GM12801 (cell line): ENCODE measurements around the gene POLN.

Experiments
- CTCF ChIP-seq: IDR thresholded peaks from one replicate; pipeline ENCODE4 v1.5.1; 2011; ENCODE audit warnings: control low read depth; ENCODE audit not compliant: insufficient read length; ENCODE audit errors: extremely low read depth

POLN gene

GRCh38 chr4:2142630-2143427, 99.1 kb downstream of the POLN start:
- no peak for TF ChIP-seq CTCF

- TF ChIP-seq CTCF: no peak
Observed at GRCh38 chr4:2141762-2142451, 100.0 kb downstream of the POLN start.

- TF ChIP-seq CTCF: no peak
Observed at GRCh38 chr4:2141022-2141761, 100.7 kb downstream of the POLN start.

DNA sequence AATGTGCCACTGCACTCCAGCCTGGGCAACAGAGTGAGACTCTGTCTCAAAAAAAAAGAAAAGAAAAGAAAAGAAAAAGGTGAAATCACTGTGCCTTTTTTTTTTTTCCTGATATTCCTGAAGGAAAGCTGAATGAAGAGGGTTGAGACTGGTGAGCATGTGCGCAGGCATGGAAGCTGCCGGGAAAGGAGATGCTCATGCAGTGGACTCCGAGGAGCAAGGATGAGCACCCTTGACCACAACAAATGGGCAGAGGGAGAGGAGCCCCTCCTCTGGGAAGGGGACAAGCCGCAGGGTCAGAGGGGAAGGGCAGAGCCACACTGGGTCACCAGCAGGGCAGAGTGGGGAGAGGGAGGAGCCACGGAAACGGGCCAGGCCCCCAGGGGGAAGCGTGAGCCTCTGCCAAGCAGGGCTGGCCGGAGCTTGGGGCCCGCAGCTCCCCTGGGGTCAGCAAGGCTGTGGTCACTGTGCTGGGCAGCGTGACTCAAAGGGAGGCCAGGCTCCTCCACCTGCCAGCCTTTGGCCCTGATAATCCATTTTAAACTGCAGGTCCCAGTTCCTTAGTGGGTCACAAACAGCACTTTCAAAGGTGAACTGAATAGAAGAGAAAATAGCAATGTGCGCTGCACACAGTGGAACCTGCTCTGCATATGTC, 102.9 kb downstream of the POLN start:
- TF ChIP-seq CTCF: no peak

GRCh38 chr4:2136726-2137125, 105.2 kb downstream of the POLN start:
- TF ChIP-seq CTCF: no peak

- no peak for TF ChIP-seq CTCF
Observed at GRCh38 chr4:2135083-2135482, 106.8 kb downstream of the POLN start.

GRCh38 chr4:2132438-2132837, 109.5 kb downstream of the POLN start:
- no peak for TF ChIP-seq CTCF
